Trophoblast cell (in vitro differentiated cells and primary cell): ENCODE measurements around the gene ELK3. TPM values are rescaled to one million over a fixed set of nuclear protein-coding genes. Genes with fewer than 3 reads are reported as not detected.
A peak's percentile ranks its signal among the peaks of the same experiment; 100 is the strongest.

Experiments
- DNase-seq, 2 donors: peaks; one replicate each; pipeline ENCODE4 v3.0.0-alpha.2; 2016
- H2AFZ ChIP-seq: 2 replicates; pipeline ENCODE4 v1.6.1; 2013; ENCODE audit warnings: low read length, moderate library complexity, mild to moderate bottlenecking; ENCODE audit not compliant: insufficient read depth, poor library complexity
- H2AK5ac ChIP-seq: 2 replicates; pipeline ENCODE4 v1.6.1; 2013; ENCODE audit warnings: mild to moderate bottlenecking, low read length
- H2BK120ac ChIP-seq: 2 replicates; pipeline ENCODE4 v1.6.1; 2013; ENCODE audit warnings: low read length, mild to moderate bottlenecking, moderate library complexity; ENCODE audit not compliant: insufficient read depth, poor library complexity
- H2BK12ac ChIP-seq: 2 replicates; pipeline ENCODE4 v1.6.1; 2013; ENCODE audit warnings: mild to moderate bottlenecking, low read length, moderate library complexity
- H2BK5ac ChIP-seq: 2 replicates; pipeline ENCODE4 v1.6.1; 2013; ENCODE audit warnings: low read length, low read depth, moderate library complexity, mild to moderate bottlenecking; ENCODE audit not compliant: poor library complexity
- H3K14ac ChIP-seq: 2 replicates; pipeline ENCODE4 v1.6.1; 2013; ENCODE audit warnings: mild to moderate bottlenecking, low read length
- H3K18ac ChIP-seq: 2 replicates; pipeline ENCODE4 v1.6.1; 2013; ENCODE audit warnings: mild to moderate bottlenecking, low read length
- H3K23ac ChIP-seq: 2 replicates; pipeline ENCODE4 v1.6.1; 2013; ENCODE audit warnings: low read length
- H3K27ac ChIP-seq: 2 replicates; pipeline ENCODE4 v1.5.1; 2013; ENCODE audit warnings: low read depth, mild to moderate bottlenecking, inconsistent platforms, low read length, moderate library complexity
- H3K27me3 ChIP-seq: 2 replicates; pipeline ENCODE4 v1.6.1; 2013; ENCODE audit warnings: inconsistent platforms, mild to moderate bottlenecking, low read length, moderate library complexity; ENCODE audit not compliant: insufficient read depth
- H3K36me3 ChIP-seq, 2 experiments: 1 replicate in 1 of 2; 2 replicates in 1 of 2; pipeline ENCODE4 v1.6.1; 2013; ENCODE audit warnings: low read length in 2 of 2, mild to moderate bottlenecking in 2 of 2, moderate library complexity in 1 of 2; ENCODE audit not compliant: insufficient read depth in 2 of 2, control insufficient read depth in 1 of 2
- H3K4ac ChIP-seq: 2 replicates; pipeline ENCODE4 v1.6.1; 2013; ENCODE audit warnings: low read depth, mild to moderate bottlenecking, low read length, moderate library complexity
- H3K4me1 ChIP-seq, 2 experiments: 1 replicate in 1 of 2; 2 replicates in 1 of 2; pipeline ENCODE4 v1.6.1; 2013; ENCODE audit warnings: low read length in 2 of 2, mild to moderate bottlenecking in 2 of 2, moderate library complexity in 1 of 2; ENCODE audit not compliant: insufficient read depth in 2 of 2, control insufficient read depth in 1 of 2
- H3K4me2 ChIP-seq: 2 replicates; pipeline ENCODE4 v1.6.1; 2013; ENCODE audit warnings: inconsistent platforms, mild to moderate bottlenecking, low read length, moderate library complexity
- H3K4me3 ChIP-seq: 2 replicates; pipeline ENCODE4 v1.5.1; 2013; ENCODE audit warnings: mild to moderate bottlenecking, low read depth, low read length, inconsistent platforms
- H3K79me1 ChIP-seq: one replicate; pipeline ENCODE4 v1.6.1; 2013; ENCODE audit warnings: low read length
- H3K79me2 ChIP-seq: 2 replicates; pipeline ENCODE4 v1.6.1; 2013; ENCODE audit warnings: low read length, mild to moderate bottlenecking; ENCODE audit not compliant: control insufficient read depth, insufficient read depth, poor library complexity
- H3K9ac ChIP-seq: 2 replicates; pipeline ENCODE4 v1.6.1; 2013; ENCODE audit warnings: mild to moderate bottlenecking, low read length
- H3K9me3 ChIP-seq: 2 replicates; pipeline ENCODE4 v1.6.1; 2013; ENCODE audit warnings: low read depth, mild to moderate bottlenecking, control low read depth, inconsistent platforms, low read length; ENCODE audit not compliant: insufficient read depth
- H4K12ac ChIP-seq: 2 replicates; pipeline ENCODE4 v1.6.1; 2013; ENCODE audit warnings: low read depth, mild to moderate bottlenecking, low read length, moderate library complexity
- H4K8ac ChIP-seq: 2 replicates; pipeline ENCODE4 v1.6.1; 2013; ENCODE audit warnings: low read depth, mild to moderate bottlenecking, low read length, moderate library complexity
- H4K91ac ChIP-seq: one replicate; pipeline ENCODE4 v1.6.1; 2013; ENCODE audit warnings: low read depth, mild to moderate bottlenecking, low read length, moderate library complexity
- WGBS: extraction: QIAGEN DNeasy Blood & Tissue Kit; methylation state at CpG from one replicate; pipeline ENCODE4 v1.1.7; 2013; ENCODE audit warnings: missing lambda C conversion rate; ENCODE audit not compliant: insufficient read length, insufficient coverage; ENCODE audit errors: extremely low coverage; 5-methylcytosine and 5-hydroxymethylcytosine counted together
- polyA plus RNA-seq: library from polyadenylated mRNA; stranded (reverse); fragments of 200-250 nt; gene quantifications from 2 replicates; pipeline ENCODE4 v1.2.3, GENCODE V29; 2013

Gene ELK3
- 35.5 and 36.8 TPM in 2 replicates for polyA plus RNA-seq

GRCh38 chr12:96193725-96194575, at the start of gene ELK3:
Gene ELK3 (plus strand): TSS chr12:96194375.
- peaks cover 11 to 15% of the 10 kb centered on the region in 2 experiments for H3K4me1 ChIP-seq
- peak within 1 kb of the TSS; percentile 94 for H3K9ac ChIP-seq
- H3K36me3 ChIP-seq, result no peaks in the 10 kb centered on the region
- peak within 1 kb of the TSS; percentile 84 for H3K4me3 ChIP-seq
- peak within 1 kb of the TSS; percentile 87 for H3K4ac ChIP-seq
- peak within 1 kb of the TSS; percentile 72 for H2AFZ ChIP-seq
- peaks cover 26% of the 10 kb centered on the region for H3K79me1 ChIP-seq
- peak within 1 kb of the TSS; percentile 82 for H2BK12ac ChIP-seq
- peak within 1 kb of the TSS; percentile 38 for H2AK5ac ChIP-seq
- no peak within 1 kb of the TSS for H3K23ac ChIP-seq
- H4K12ac ChIP-seq, result peak within 1 kb of the TSS; percentile 71
- H3K79me2 ChIP-seq, result peaks cover 11% of the 10 kb centered on the region
- H3K9me3 ChIP-seq, result no peaks in the 10 kb centered on the region
- peak within 1 kb of the TSS; percentile 93 for H2BK5ac ChIP-seq
- WGBS, result no CpG with 5 or more reads among the region's 75 CpGs
- no peaks in the 10 kb centered on the region for H3K27me3 ChIP-seq
- H2BK120ac ChIP-seq, result peak within 1 kb of the TSS; percentile 89
- peak; percentile 58 to 69 for DNase-seq
- H3K18ac ChIP-seq, result peak within 1 kb of the TSS; percentile 97
- peak within 1 kb of the TSS; percentile 71 for H4K8ac ChIP-seq
- H3K14ac ChIP-seq, result peak within 1 kb of the TSS; percentile 94
- peak within 1 kb of the TSS; percentile 94 for H3K4me2 ChIP-seq
- H3K27ac ChIP-seq, result peak within 1 kb of the TSS; percentile 93
- H4K91ac ChIP-seq, result peak within 1 kb of the TSS; percentile 96

- H2BK120ac ChIP-seq, result no peak overlapping the region
- H2AK5ac ChIP-seq, result no peak overlapping the region
- no peak overlapping the region for H2BK12ac ChIP-seq
- no peaks in the 10 kb centered on the region for H3K79me2 ChIP-seq
- no peaks in the 10 kb centered on the region for H3K36me3 ChIP-seq
- H3K79me1 ChIP-seq, result no peaks in the 10 kb centered on the region
- no peak overlapping the region for H4K8ac ChIP-seq
- H4K12ac ChIP-seq, result no peak overlapping the region
- H3K18ac ChIP-seq, result no peak overlapping the region
- no peak overlapping the region for H3K23ac ChIP-seq
- H3K9ac ChIP-seq, result no peak overlapping the region
- H3K4me2 ChIP-seq, result no peak overlapping the region
- no peaks in the 10 kb centered on the region for H3K9me3 ChIP-seq
- no peak overlapping the region for H3K4me3 ChIP-seq
- no peak overlapping the region for H4K91ac ChIP-seq
- no peak for DNase-seq
- H3K14ac ChIP-seq, result no peak overlapping the region
- H3K4ac ChIP-seq, result no peak overlapping the region
- H3K27me3 ChIP-seq, result no peaks in the 10 kb centered on the region
- peaks cover 0 to under 1% of the 10 kb centered on the region in 2 experiments for H3K4me1 ChIP-seq
- H2BK5ac ChIP-seq, result no peak overlapping the region
- no CpG with 5 or more reads among the region's 2 CpGs for WGBS
- H2AFZ ChIP-seq, result no peak overlapping the region
- H3K27ac ChIP-seq, result no peak overlapping the region
These were observed 47.4 kb upstream of the ELK3 start for GRCh38 chr12:96146747-96147146.

GRCh38 chr12:96150442-96150841, 43.7 kb upstream of the ELK3 start:
- no peak overlapping the region for H2AK5ac ChIP-seq
- H3K36me3 ChIP-seq, result no peaks in the 10 kb centered on the region
- no peak overlapping the region for H4K12ac ChIP-seq
- H4K8ac ChIP-seq, result no peak overlapping the region
- no peaks in the 10 kb centered on the region for H3K79me1 ChIP-seq
- no peaks in the 10 kb centered on the region for H3K79me2 ChIP-seq
- no peak overlapping the region for H3K18ac ChIP-seq
- H3K9ac ChIP-seq, result no peak overlapping the region
- no peak overlapping the region for H3K14ac ChIP-seq
- H3K27ac ChIP-seq, result no peak overlapping the region
- H2BK5ac ChIP-seq, result no peak overlapping the region
- no peak overlapping the region for H4K91ac ChIP-seq
- no peaks in the 10 kb centered on the region for H3K27me3 ChIP-seq
- no peaks in the 10 kb centered on the region for H3K9me3 ChIP-seq
- no peak overlapping the region for H3K4me3 ChIP-seq
- no peak overlapping the region for H3K4me2 ChIP-seq
- no peak overlapping the region for H2BK120ac ChIP-seq
- H2BK12ac ChIP-seq, result no peak overlapping the region
- WGBS, result no CpG with 5 or more reads among the region's 5 CpGs
- H3K4ac ChIP-seq, result no peak overlapping the region
- H2AFZ ChIP-seq, result no peak overlapping the region
- no peak for DNase-seq
- no peaks in the 10 kb centered on the region for H3K4me1 ChIP-seq
- H3K23ac ChIP-seq, result no peak overlapping the region

GRCh38 chr12:96152164-96152563, 42.0 kb upstream of the ELK3 start:
- Histone ChIP-seq H2AK5ac (no peak overlapping the region), H3K79me2 (no peaks in the 10 kb centered on the region), H3K4me3 (no peak overlapping the region), H3K27ac (no peak overlapping the region), H3K14ac (no peak overlapping the region), H3K4me1 (no peaks in the 10 kb centered on the region), H3K79me1 (no peaks in the 10 kb centered on the region), H3K9ac (no peak overlapping the region), H2BK12ac (no peak overlapping the region), H3K36me3 (no peaks in the 10 kb centered on the region), H3K4me2 (no peak overlapping the region), H3K27me3 (no peaks in the 10 kb centered on the region), H3K4ac (no peak overlapping the region), H2BK120ac (no peak overlapping the region), H4K91ac (no peak overlapping the region), H4K12ac (no peak overlapping the region), H2BK5ac (no peak overlapping the region), H3K18ac (no peak overlapping the region), H4K8ac (no peak overlapping the region), H2AFZ (no peak overlapping the region), H3K23ac (no peak overlapping the region), H3K9me3 (no peaks in the 10 kb centered on the region)
- no peak for DNase-seq
- WGBS, result no CpG with 5 or more reads among the region's 11 CpGs
